CD4-positive, alpha-beta memory T cell (primary cell): ENCODE data around the gene SLC29A1. TPM values are rescaled to one million over a fixed set of nuclear protein-coding genes. Genes with fewer than 3 reads are reported as not detected.

Experiments used
- CTCF ChIA-PET: fragments of 350-600 bp; sonication (Branson Sonifier 250); formaldehyde crosslinking; loops from one replicate; lab custom pipeline; 2021; ENCODE audit warnings: inconsistent platforms; ENCODE audit not compliant: partially characterized antibody; lab: Charles Lee
- POLR2A ChIA-PET: fragments of 350-600 bp; sonication (Branson Sonifier 250); formaldehyde crosslinking; loops from one replicate; lab custom pipeline; 2021; ENCODE audit not compliant: partially characterized antibody; lab: Charles Lee
- DNase-seq, 5 donors: peaks; one replicate each; pipeline versions ENCODE4 v3.0.0 to v3.0.0-alpha.2; 2020 to 2022; ENCODE audit warnings: mixed read lengths in 1 of 5
- H3K27ac ChIP-seq: one replicate; pipeline ENCODE4 v1.7.0; 2013; ENCODE audit warnings: low read depth, low read length
- H3K27me3 ChIP-seq: 2 replicates; pipeline ENCODE4 v1.7.0; 2013; ENCODE audit warnings: mild to moderate bottlenecking, low read length, moderate library complexity; ENCODE audit not compliant: insufficient read depth
- H3K36me3 ChIP-seq: 2 replicates; pipeline ENCODE4 v1.7.0; 2013; ENCODE audit warnings: mild to moderate bottlenecking, low read length, moderate library complexity; ENCODE audit not compliant: insufficient read depth
- H3K4me1 ChIP-seq: 2 replicates; pipeline ENCODE4 v1.7.0; 2013; ENCODE audit warnings: mild to moderate bottlenecking, low read length, moderate library complexity; ENCODE audit not compliant: insufficient read depth
- H3K4me3 ChIP-seq, 2 donors: one replicate each; pipeline ENCODE4 v1.7.0; 2013; ENCODE audit warnings: low read length in 2 of 2, mild to moderate bottlenecking in 1 of 2
- H3K9me3 ChIP-seq, 2 donors: one replicate each; pipeline ENCODE4 v1.7.0; 2013; ENCODE audit warnings: low read length in 2 of 2, control low read depth in 1 of 2; ENCODE audit not compliant: control insufficient read depth in 1 of 2
- H3K27ac Mint-ChIP-seq, 7 donors: one replicate each; pipeline ENCODE4 v1.8.0; 2020 to 2021; ENCODE audit warnings: mixed read lengths in 7 of 7, mild to moderate bottlenecking in 6 of 7, inconsistent platforms in 3 of 7, moderate library complexity in 3 of 7
- H3K27me3 Mint-ChIP-seq, 2 donors: one replicate each; pipeline ENCODE4 v1.8.0; 2020 to 2021; ENCODE audit warnings: mixed read lengths in 2 of 2
- H3K36me3 Mint-ChIP-seq, 2 donors: one replicate each; pipeline ENCODE4 v1.8.0; 2020 to 2021; ENCODE audit warnings: mixed read lengths in 2 of 2, inconsistent platforms in 1 of 2, mild to moderate bottlenecking in 1 of 2
- H3K4me1 Mint-ChIP-seq, 4 donors: one replicate each; pipeline ENCODE4 v1.8.0; 2020 to 2021; ENCODE audit warnings: mixed read lengths in 4 of 4, mild to moderate bottlenecking in 1 of 4
- H3K4me3 Mint-ChIP-seq, 8 donors: one replicate each; pipeline ENCODE4 v1.8.0; 2020 to 2021; ENCODE audit warnings: mixed read lengths in 8 of 8, mild to moderate bottlenecking in 7 of 8, moderate library complexity in 6 of 8, inconsistent platforms in 3 of 8
- H3K9me3 Mint-ChIP-seq, 8 donors: one replicate each; pipeline ENCODE4 v1.8.0; 2020 to 2021; ENCODE audit warnings: mixed read lengths in 8 of 8, mild to moderate bottlenecking in 5 of 8, inconsistent platforms in 3 of 8, moderate library complexity in 1 of 8
- intact Hi-C: fragments of 100-400 bp; cut with micrococcal nuclease; formaldehyde crosslinking; loops from one replicate; pipeline ENCODE4 v1.15.1; 2023
- polyA plus RNA-seq, 2 donors: library from polyadenylated mRNA; unstranded; fragments of 300-500 nt; fragmentation: Illumina TruSeq; gene quantifications; one replicate each; pipeline ENCODE4 v1.2.3, GENCODE V29; 2021
- total RNA-seq, 2 experiments: library from RNA; stranded (reverse); gene quantifications; one replicate each; pipeline ENCODE4 v1.2.3, GENCODE V29; 2021

The SLC29A1 gene
- total and polyA plus RNA-seq, 4 experiments from 2014 or later: 2.1 to 3.7 (median 3.2) TPM

DNA sequence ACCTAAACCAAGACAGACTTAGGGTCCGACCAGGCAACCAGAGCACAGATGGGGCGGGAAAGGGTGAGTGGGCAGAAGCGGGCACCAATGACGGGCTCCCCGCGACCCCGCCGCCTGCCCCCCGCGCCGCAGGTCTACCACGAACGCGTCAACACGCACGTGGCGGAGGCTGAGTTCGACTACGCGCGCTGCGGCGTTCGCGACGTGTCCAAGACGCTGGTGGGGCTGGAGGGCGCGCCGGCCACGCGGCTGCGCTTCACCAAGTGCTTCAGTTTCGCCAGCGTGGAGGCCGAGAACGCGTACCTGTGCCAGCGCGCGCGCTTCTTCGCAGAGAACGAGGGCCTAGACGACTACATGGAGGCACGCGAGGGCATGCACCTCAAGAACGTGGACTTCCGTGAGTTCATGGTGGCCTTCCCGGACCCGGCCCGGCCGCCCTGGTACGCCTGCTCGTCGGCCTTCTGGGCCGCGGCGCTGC, 51.9 kb downstream of the SLC29A1 start:
- Mint-ChIP-seq H3K36me3 (peaks cover 0 to 9% of the 10 kb centered on the region in 2 donors), H3K4me3 (no peak overlapping the region), H3K27ac (no peak overlapping the region), H3K9me3 (peaks cover 0 to 2% (median 0%) of the 10 kb centered on the region in 8 donors), H3K27me3 (peaks cover 43 to 60% of the 10 kb centered on the region in 2 donors), H3K4me1 (peaks cover 0 to 13% (median 3%) of the 10 kb centered on the region in 4 donors)
- DNase-seq: no peak
- Histone ChIP-seq H3K36me3 (no peaks in the 10 kb centered on the region), H3K27me3 (peaks cover 36% of the 10 kb centered on the region), H3K4me1 (peaks cover 7% of the 10 kb centered on the region), H3K9me3 (no peaks in the 10 kb centered on the region), H3K27ac (no peak overlapping the region), H3K4me3 (peak overlapping the region in 1 of 2 donors; percentile 5)
- intact Hi-C loops: no loop called here
- ChIA-PET POLR2A (no interaction called here), CTCF (no interaction called here)

- no peak for DNase-seq
- intact Hi-C loops: no loop called here
- Histone ChIP-seq H3K27me3 (peaks cover 34% of the 10 kb centered on the region), H3K36me3 (no peaks in the 10 kb centered on the region), H3K27ac (no peak overlapping the region), H3K9me3 (no peaks in the 10 kb centered on the region), H3K4me1 (peaks cover 7% of the 10 kb centered on the region), H3K4me3 (peak overlapping the region in 1 of 2 donors; percentile 5)
- H3K9me3 Mint-ChIP-seq: peaks cover 0 to 2% (median 0%) of the 10 kb centered on the region in 8 donors
- H3K27me3 Mint-ChIP-seq: peaks cover 42 to 62% of the 10 kb centered on the region in 2 donors
- CTCF ChIA-PET: no interaction called here
- peaks cover 0 to 13% (median 2%) of the 10 kb centered on the region in 4 donors for H3K4me1 Mint-ChIP-seq
- POLR2A ChIA-PET: no interaction called here
- H3K4me3 Mint-ChIP-seq: peak overlapping the region in 1 of 8 donors; percentile 34
- no peak overlapping the region for H3K27ac Mint-ChIP-seq
- H3K36me3 Mint-ChIP-seq: peaks cover 0 to 9% of the 10 kb centered on the region in 2 donors
These were observed 52.6 kb downstream of the SLC29A1 start for GRCh38 chr6:44275749-44276648.

DNA sequence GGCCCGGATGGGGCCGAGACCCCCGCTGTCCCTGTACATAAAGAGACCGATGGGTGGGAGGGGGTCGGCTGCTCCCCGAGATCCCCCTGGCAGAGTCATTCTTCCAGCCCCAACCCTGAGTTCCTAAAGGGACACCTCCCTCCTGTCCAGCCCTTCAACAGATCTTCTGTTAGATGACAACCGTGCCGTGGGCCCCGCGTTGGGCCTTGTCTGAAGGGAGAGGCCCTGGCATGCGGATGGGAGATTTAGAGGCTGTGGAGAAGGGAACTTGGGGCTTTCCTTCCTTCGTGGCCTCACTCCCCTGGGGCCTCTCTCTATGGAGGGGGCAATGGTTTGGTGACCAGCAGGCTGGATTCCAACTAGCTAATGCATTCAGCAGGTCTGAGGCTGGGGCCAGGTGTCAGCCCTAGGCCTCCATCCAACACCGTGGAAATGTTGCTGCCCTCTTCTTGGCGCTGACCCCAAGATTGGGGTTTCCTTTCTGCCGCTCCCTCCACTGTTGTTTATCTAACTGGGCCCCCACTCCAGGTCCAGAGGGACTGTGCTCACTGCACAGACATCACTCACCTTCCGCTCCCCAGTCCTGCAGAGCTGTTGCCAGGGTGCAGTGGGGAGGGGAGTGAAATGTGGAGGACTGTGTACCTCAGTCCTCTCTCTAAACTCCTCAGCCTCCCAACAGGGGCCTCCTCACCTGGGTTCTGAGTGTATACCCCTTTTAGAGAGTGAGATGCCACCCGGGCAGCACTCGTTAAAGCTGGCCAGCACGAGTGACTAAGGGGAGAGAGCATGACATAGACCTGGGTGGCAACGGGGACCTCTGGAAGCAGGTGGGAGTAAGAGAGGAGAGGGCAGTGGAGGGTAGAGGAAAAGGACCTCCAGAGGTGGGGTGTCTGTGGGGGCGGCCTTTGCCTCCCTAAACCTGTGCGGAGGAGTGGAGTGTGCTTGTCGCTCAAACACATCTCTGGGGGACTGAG, 53.6 kb downstream of the SLC29A1 start:
- peaks cover 37 to 55% of the 10 kb centered on the region in 2 donors for H3K27me3 Mint-ChIP-seq
- Histone ChIP-seq H3K27ac (no peak overlapping the region), H3K9me3 (no peaks in the 10 kb centered on the region), H3K36me3 (no peaks in the 10 kb centered on the region), H3K27me3 (peaks cover 25% of the 10 kb centered on the region), H3K4me1 (no peaks in the 10 kb centered on the region), H3K4me3 (no peak overlapping the region)
- peaks cover 0 to 13% (median 0%) of the 10 kb centered on the region in 4 donors for H3K4me1 Mint-ChIP-seq
- H3K9me3 Mint-ChIP-seq: peaks cover 0 to 2% (median 0%) of the 10 kb centered on the region in 8 donors
- POLR2A ChIA-PET: no interaction called here
- intact Hi-C loops: no loop called here
- CTCF ChIA-PET: interaction anchor here (1.3 kb wide), 1 partner anchor 28 kb away, joined by 5 read pairs; no protein-coding TSS in a partner anchor
- no peak for DNase-seq
- H3K36me3 Mint-ChIP-seq: peaks cover 0 to 9% of the 10 kb centered on the region in 2 donors
- peak overlapping the region in 5 of 8 donors; percentile 25 to 73 (median 39) for H3K4me3 Mint-ChIP-seq
- no peak overlapping the region for H3K27ac Mint-ChIP-seq

DNA sequence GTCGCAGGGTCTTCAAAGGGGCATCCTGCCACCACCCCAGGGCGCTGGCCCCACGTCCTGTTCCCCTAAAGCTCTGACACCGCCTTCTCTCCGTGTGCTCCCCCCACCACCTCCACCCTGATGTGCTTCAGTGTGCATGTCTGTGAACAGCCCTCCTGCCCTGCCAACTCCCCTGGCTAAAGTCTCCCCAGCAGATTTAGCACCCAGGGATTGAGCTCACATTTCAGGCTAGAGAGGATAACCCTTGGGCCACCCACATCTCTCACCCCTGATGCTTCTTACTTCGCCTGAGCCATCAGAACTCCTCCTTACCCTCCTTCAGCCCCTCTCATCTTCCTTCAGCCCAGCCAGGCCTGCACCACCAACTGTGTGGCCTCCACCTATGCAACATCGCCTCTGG, 54.4 kb downstream of the SLC29A1 start:
- H3K27me3 ChIP-seq: peaks cover 16% of the 10 kb centered on the region
- no peak overlapping the region for H3K27ac Mint-ChIP-seq
- no peak overlapping the region for H3K4me3 ChIP-seq
- CTCF ChIA-PET: interaction anchor here (1.3 kb wide), 2 partner anchors 10 to 27 kb away, joined by 4 to 5 read pairs; no protein-coding TSS in a partner anchor
- peak overlapping the region in 1 of 8 donors; percentile 49 for H3K4me3 Mint-ChIP-seq
- peaks cover 0 to under 1% (median 0%) of the 10 kb centered on the region in 8 donors for H3K9me3 Mint-ChIP-seq
- POLR2A ChIA-PET: no interaction called here
- peaks cover 0 to 13% (median 0%) of the 10 kb centered on the region in 4 donors for H3K4me1 Mint-ChIP-seq
- peaks cover 0 to 9% of the 10 kb centered on the region in 2 donors for H3K36me3 Mint-ChIP-seq
- H3K36me3 ChIP-seq: no peaks in the 10 kb centered on the region
- DNase-seq: no peak
- H3K27me3 Mint-ChIP-seq: peaks cover 36 to 56% of the 10 kb centered on the region in 2 donors
- H3K9me3 ChIP-seq: no peaks in the 10 kb centered on the region
- intact Hi-C loops: no loop called here
- H3K27ac ChIP-seq: no peak overlapping the region
- no peaks in the 10 kb centered on the region for H3K4me1 ChIP-seq

GRCh38 chr6:44278315-44278714, 54.9 kb downstream of the SLC29A1 start:
- H3K4me3 ChIP-seq: no peak overlapping the region
- no peaks in the 10 kb centered on the region for H3K9me3 ChIP-seq
- no peaks in the 10 kb centered on the region for H3K4me1 ChIP-seq
- POLR2A ChIA-PET: no interaction called here
- peaks cover 0 to 13% (median 0%) of the 10 kb centered on the region in 4 donors for H3K4me1 Mint-ChIP-seq
- DNase-seq: no peak
- H3K27ac Mint-ChIP-seq: no peak overlapping the region
- H3K36me3 Mint-ChIP-seq: peaks cover 0 to 9% of the 10 kb centered on the region in 2 donors
- peaks cover 14% of the 10 kb centered on the region for H3K27me3 ChIP-seq
- CTCF ChIA-PET: interaction anchor here (1.3 kb wide), 2 partner anchors 10 to 27 kb away, joined by 4 to 5 read pairs; no protein-coding TSS in a partner anchor
- no peaks in the 10 kb centered on the region for H3K36me3 ChIP-seq
- H3K27me3 Mint-ChIP-seq: peaks cover 33 to 53% of the 10 kb centered on the region in 2 donors
- no peak overlapping the region for H3K27ac ChIP-seq
- intact Hi-C loops: no loop called here
- H3K4me3 Mint-ChIP-seq: no peak overlapping the region
- no peaks in the 10 kb centered on the region for H3K9me3 Mint-ChIP-seq

GRCh38 chr6:44278774-44279697, 55.6 kb downstream of the SLC29A1 start:
- peaks cover 0 to 13% (median 0%) of the 10 kb centered on the region in 4 donors for H3K4me1 Mint-ChIP-seq
- no peak for DNase-seq
- peaks cover 0 to 9% of the 10 kb centered on the region in 2 donors for H3K36me3 Mint-ChIP-seq
- peaks cover 33 to 52% of the 10 kb centered on the region in 2 donors for H3K27me3 Mint-ChIP-seq
- no peaks in the 10 kb centered on the region for H3K4me1 ChIP-seq
- CTCF ChIA-PET: interaction anchor here (1.3 kb wide), 1 partner anchor 11 kb away, joined by 4 read pairs; no protein-coding TSS in a partner anchor
- H3K4me3 Mint-ChIP-seq: no peak overlapping the region
- POLR2A ChIA-PET: no interaction called here
- no peak overlapping the region for H3K27ac ChIP-seq
- intact Hi-C loops: no loop called here
- H3K27me3 ChIP-seq: peaks cover 14% of the 10 kb centered on the region
- H3K9me3 ChIP-seq: no peaks in the 10 kb centered on the region
- no peaks in the 10 kb centered on the region for H3K9me3 Mint-ChIP-seq
- H3K27ac Mint-ChIP-seq: no peak overlapping the region
- H3K36me3 ChIP-seq: no peaks in the 10 kb centered on the region
- H3K4me3 ChIP-seq: no peak overlapping the region
